ENCODE results near the gene RGS11.

The RGS11 gene

DNA sequence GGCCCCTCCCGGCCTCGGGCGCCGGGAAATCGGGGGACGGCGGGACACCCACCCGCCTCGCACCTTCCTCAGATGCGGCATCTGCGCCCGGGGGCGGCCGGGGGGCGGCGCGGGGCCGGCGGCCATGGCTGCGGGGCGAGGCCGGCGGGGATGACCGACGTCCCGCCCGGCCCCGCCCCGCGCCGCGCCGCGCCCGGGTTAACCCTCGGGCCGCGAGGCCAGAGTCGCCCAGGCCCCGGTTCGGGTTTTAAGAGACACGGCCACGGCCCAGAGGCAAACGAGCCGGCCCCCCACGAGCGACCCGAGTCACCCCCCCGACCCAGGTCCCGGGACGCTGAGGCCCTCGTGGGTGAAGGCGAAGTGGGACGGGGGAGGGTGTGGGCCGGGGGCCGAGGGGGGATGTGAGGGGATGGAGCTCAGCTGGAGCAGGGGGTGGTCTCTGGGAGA, at the start of gene RGS11:
RGS11 (minus strand) TSS at position 159 of the 447 bp plus-strand sequence; CDS start at position 126, 33 bp downstream.
- DNase-seq (ENCODE audit: low spot score) = no peak

DNA sequence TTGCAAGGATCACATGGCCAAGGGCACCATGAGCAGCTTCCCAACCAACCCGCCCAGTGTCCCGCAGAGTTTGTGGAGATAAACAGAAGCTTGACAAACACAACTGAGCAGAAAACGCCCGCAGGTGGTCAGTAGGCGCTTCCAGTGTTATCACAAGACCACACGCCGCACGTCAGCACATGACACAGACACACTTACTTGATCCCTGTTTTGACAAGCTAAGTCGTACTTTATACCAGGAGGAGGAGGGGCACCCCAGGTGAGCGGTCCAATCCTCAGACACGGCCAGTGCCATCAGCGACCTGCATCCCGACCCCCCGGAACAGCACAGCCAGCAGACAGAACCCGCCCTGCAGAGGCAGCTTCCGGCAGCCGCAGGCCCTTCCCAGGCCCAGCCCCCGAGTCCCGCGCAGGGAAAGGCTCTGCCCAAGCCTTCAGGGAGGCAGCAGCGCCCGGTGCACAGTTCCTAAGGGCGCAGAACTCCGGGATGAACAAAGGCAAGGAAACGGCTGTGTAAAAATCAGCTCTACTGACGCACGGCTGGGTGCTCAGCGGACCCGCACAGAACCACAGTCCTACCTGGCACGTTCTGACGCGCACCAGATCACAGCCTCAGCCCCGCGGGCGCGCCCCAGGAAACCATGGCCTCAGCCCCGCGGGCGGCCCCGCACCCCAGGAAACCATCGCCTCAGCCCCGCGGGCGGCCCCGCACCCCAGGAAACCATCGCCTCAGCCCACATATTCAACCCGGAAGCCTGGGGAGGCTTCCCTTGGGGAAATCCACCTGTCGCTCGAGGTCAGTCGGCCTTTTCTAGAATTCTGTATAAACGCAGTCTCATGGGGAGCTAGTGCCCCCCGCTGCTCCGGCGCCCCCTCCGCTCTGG, 48.9 kb upstream of the RGS11 start:
- DNase-seq (ENCODE audit: low spot score) = peak; percentile 70

DNA sequence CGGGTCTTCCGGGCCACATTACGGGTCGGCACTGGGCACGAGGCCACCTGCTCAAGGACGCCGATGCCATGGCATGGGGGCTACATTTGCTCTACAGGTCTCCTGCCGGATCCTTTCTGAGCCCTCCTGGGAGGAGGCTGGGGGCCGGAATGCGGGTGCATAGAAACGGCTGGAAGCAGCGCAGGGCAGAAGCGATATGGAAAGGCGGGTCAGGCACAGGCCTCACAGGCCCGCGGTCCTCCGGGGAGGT, 48.4 kb upstream of the RGS11 start:
- DNase-seq (ENCODE audit: low spot score) = no peak

GRCh38 chr16:322476-323143, 46.9 kb upstream of the RGS11 start:
- DNase-seq (ENCODE audit: low spot score) = no peak

GRCh38 chr16:321532-321931, 45.8 kb upstream of the RGS11 start:
- DNase-seq (ENCODE audit: low spot score) = no peak

- no peak for DNase-seq (ENCODE audit: low spot score)
Measured at GRCh38 chr16:320206-320605, 44.5 kb upstream of the RGS11 start.

- no peak for DNase-seq (ENCODE audit: low spot score)
Measured at GRCh38 chr16:318628-319027, 42.9 kb upstream of the RGS11 start.

- DNase-seq (ENCODE audit: low spot score) = no peak
Measured at GRCh38 chr16:317583-317982, 41.8 kb upstream of the RGS11 start.

DNA sequence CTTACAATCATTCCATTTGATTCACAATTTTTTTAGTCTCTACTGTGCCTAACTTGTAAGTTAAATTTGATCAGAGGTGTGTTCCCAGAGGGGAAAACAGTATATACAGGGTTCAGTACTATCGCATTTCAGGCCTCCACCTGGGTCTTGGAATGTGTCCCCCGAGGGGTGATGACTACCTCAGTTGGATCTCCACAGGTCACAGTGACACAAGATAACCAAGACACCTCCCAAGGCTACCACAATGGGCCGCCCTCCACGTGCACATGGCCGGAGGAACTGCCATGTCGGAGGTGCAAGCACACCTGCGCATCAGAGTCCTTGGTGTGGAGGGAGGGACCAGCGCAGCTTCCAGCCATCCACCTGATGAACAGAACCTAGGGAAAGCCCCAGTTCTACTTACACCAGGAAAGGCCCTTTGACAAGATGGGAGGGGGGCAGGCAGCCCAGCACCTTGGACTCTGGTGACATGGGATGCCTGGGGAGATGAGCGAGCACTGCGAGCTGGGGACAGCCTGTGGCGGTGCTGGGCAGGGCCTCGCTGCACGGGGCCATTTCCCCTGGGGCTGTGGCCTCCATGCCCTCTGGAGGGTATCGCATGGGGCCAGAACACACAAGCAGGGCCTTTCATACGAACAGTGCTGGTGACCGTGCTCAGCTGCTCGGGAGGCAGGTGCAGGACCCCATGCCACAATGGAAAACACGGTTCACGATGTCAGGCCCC, 41.2 kb upstream of the RGS11 start:
- no peak for DNase-seq (ENCODE audit: low spot score)

GRCh38 chr16:314795-315299, 39.1 kb upstream of the RGS11 start:
- DNase-seq (ENCODE audit: low spot score) = no peak

DNA sequence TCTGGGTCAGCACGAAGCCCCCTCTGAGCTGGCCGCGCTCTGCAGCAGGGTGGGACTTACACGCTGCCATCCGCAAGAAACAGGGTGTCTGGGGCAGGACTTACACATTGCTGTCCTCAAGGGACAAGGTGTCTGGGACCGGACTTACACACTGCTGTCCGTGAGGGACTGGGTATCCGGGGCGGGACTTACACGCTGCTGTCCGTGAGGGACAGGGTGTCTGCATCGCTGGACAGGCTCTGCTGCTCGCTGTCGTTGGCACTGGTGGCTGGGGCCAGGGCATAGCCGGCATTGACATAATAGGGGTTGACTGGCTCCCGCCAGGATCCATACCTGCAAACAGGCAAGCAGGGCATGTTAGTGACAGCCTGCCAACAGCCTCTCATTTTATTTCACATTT, 38.6 kb upstream of the RGS11 start:
- no peak for DNase-seq (ENCODE audit: low spot score)

GRCh38 chr16:311725-312124, 36.0 kb upstream of the RGS11 start:
- no peak for DNase-seq (ENCODE audit: low spot score)

DNA sequence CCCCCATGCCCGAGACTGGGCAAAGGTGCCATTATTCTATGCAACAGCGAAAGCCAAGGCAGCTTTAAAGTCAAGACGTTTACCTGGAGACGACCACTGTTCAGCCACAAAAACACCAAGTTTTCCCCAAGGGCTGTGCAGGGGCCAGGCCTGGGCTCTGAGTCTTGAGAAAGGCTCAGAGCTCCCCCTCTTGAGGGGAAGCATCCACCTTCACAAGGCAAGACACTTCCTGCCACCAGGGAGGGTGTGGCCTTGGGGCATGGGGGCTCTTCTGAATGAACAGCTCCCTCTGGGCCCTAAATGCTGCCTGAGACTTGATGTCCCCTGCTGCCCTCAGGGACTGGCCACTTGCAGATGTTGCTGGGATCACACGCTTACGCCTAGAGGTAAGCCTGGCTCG, 33.7 kb upstream of the RGS11 start:
- no peak for DNase-seq (ENCODE audit: low spot score)

DNA sequence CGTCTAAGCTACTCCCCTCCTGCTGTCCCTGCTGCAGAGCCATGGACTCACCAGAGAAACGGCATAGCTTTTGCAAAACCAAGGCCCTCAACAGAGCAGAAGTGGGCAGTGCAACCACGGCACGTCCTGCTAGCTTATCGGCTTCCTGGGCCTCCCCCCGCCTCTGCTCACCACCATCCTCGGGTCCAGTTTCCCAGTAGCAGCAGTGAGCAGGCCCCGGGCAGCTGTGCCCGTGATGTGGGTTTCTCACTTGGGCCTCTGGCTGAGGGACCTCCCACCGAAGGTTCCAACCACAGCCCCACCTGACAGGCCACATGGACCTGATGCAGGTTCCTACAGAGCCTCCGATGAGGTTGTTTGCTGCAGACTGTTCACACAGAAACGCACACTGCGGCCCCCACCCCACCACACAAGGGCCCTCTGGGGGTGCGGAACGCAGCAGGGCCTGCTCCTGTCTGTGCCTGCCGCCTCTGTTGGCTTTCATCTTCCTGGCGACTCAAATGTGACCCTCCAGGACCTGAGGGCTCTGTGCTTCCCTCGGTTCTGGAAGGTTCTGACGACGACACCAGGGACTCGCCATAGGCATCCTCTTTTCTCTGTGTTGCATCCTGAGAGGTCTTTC, 32.1 kb upstream of the RGS11 start:
- no peak for DNase-seq (ENCODE audit: low spot score)

- DNase-seq (ENCODE audit: low spot score) = no peak
Measured at GRCh38 chr16:306911-307370, 31.2 kb upstream of the RGS11 start.

- no peak for DNase-seq (ENCODE audit: low spot score)
Measured at GRCh38 chr16:305916-306626, 30.3 kb upstream of the RGS11 start.

DNA sequence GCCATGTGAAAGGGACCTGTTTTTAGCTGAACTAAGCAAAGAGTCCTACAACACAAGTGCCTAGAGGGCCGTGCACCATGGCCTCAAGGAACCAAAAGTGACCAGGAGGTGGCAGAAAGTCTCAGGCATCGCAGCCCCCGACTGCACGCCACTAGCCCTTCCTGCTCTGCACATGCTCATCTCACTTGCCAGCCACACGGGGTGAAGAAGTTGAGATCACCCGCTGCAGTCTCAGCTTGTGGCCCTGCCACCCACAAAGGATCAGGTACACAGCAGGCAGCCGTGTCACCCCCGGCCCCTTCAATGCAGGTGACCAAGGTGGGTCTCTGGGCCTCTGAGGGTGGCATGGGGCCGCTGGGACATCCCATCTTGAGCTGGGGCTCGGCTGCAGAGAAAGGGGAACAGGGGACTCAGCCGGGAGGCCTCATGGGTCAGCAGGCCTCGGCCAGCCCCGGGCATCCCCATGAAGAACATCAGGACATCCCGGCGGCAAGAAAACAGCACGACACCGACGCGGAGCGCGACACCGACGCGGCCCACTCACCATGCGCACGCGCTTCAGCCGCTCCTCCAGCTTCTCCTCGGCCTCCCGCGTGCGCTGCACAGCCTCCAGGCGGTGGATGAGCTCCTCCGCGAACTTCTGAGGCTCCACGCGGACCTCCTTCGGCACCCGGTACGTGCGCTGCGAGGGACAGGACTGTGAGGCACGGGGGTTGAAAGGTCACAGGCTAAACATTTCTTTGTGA, 28.2 kb upstream of the RGS11 start:
- no peak for DNase-seq (ENCODE audit: low spot score)

DNA sequence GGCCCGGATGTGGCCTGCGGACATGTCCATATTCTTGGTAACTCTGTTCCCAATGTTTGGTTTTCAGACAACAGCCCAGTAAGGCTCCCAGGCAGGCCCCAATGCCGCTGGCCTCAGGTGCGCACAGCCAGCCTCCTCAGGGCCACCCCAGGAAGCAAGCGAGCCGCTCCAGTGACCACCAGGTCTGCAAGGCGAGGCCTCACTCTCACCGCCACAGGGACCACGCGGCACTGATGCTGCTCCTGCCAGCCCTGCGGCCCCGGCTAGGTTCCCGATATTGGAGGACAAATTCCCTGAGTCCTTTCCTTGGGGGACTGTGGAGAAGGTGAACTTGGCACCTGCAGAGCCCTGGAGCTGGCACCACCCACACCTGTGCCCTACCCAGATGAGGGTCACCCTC, 26.2 kb upstream of the RGS11 start:
- no peak for DNase-seq (ENCODE audit: low spot score)

DNA sequence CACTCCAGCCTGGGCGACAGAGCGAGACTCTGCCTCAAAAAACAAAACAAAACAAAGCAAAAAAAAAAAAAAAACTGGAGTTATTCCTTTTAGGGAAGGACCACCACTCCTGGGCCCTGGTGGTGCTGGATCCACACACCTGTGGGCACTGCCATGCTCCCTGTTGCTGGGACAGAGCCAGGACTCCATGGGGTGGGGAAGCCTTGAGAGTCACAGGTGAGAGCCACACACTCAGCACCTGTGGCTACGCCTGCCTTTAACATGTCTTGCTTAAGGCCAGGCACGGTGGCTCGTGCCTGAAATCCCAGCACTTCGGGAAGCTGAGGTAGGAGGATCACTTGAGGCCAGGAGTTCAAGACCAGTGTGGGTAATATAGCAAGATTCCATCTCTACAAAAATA, 25.5 kb upstream of the RGS11 start:
- DNase-seq (ENCODE audit: low spot score) = no peak

GRCh38 chr16:297832-298231, 22.1 kb upstream of the RGS11 start:
- no peak for DNase-seq (ENCODE audit: low spot score)
